Upper lobe of right lung (tissue), 1 donor: ENCODE results near the gene SGSM1. TPM values are rescaled to one million over a fixed set of nuclear protein-coding genes. Genes with fewer than 3 reads are reported as not detected.

Source experiments
- ATAC-seq: fragments of 200-7000 bp; cut with Tn5 transposase; one replicate; pipeline ENCODE4 v1.9.1; 2020; ENCODE audit warnings: mild to moderate bottlenecking, moderate library complexity
- DNase-seq: peaks from one replicate; pipeline ENCODE4 v3.0.0-alpha.2; 2020
- H3K27ac ChIP-seq: fragments of 200-600 bp; one replicate; pipeline ENCODE4 v1.8.0; 2022
- H3K27me3 ChIP-seq: fragments of 200-600 bp; one replicate; pipeline ENCODE4 v1.8.0; 2022; ENCODE audit warnings: mild to moderate bottlenecking
- H3K36me3 ChIP-seq: fragments of 200-600 bp; one replicate; pipeline ENCODE4 v1.8.0; 2022
- H3K4me1 ChIP-seq: fragments of 200-600 bp; one replicate; pipeline ENCODE4 v1.8.0; 2022
- H3K4me3 ChIP-seq: fragments of 200-600 bp; one replicate; pipeline ENCODE4 v1.8.0; 2022; ENCODE audit warnings: mild to moderate bottlenecking
- H3K9me3 ChIP-seq: fragments of 200-600 bp; one replicate; pipeline ENCODE4 v1.8.0; 2022
- CTCF ChIP-seq: fragments of 200-600 bp; IDR thresholded peaks from one replicate; pipeline ENCODE4 v1.8.0; 2022; ENCODE audit warnings: antibody characterized with exemption
- intact Hi-C: fragments of 100-400 bp; cut with DNase I; formaldehyde crosslinking; loops from one replicate; pipeline ENCODE4 v1.11.0; 2022
- total RNA-seq: library from RNA; stranded (reverse); fragmentation: NEBNext Ultra II Directional; extraction: Animal tissue kit (Norgen Biotek cat#: 25700); gene quantifications from one replicate; pipeline ENCODE4 v1.2.1, GENCODE V29; 2021
- donor health status: DM: no; HTN: yes; CAD: no; lungs with severe emphysema.

SGSM1 gene
- total RNA-seq, 1 donor from 2014 or later: 3.8 TPM

- H3K9me3 ChIP-seq: no peaks in the 10 kb centered on the region
- no peak overlapping the region for H3K27ac ChIP-seq
- no peak for ATAC-seq
- no peaks in the 10 kb centered on the region for H3K36me3 ChIP-seq
- H3K27me3 ChIP-seq: no peaks in the 10 kb centered on the region
- no peaks in the 10 kb centered on the region for H3K4me1 ChIP-seq
- intact Hi-C loops: no loop called here
- no peak for DNase-seq
- no peak for TF ChIP-seq CTCF
- no peak overlapping the region for H3K4me3 ChIP-seq
Measured at GRCh38 chr22:24876700-24877099, 70.7 kb downstream of the SGSM1 start.

- no peak for TF ChIP-seq CTCF
- no peak for ATAC-seq
- Histone ChIP-seq H3K4me3 (no peak overlapping the region), H3K4me1 (no peaks in the 10 kb centered on the region), H3K27me3 (no peaks in the 10 kb centered on the region), H3K9me3 (no peaks in the 10 kb centered on the region), H3K36me3 (no peaks in the 10 kb centered on the region), H3K27ac (no peak overlapping the region)
- no peak for DNase-seq
- intact Hi-C loops: no loop called here
Measured at GRCh38 chr22:24878969-24879368, 73.0 kb downstream of the SGSM1 start.

- Histone ChIP-seq H3K4me3 (no peak overlapping the region), H3K4me1 (no peaks in the 10 kb centered on the region), H3K36me3 (no peaks in the 10 kb centered on the region), H3K9me3 (no peaks in the 10 kb centered on the region), H3K27me3 (no peaks in the 10 kb centered on the region), H3K27ac (no peak overlapping the region)
- no peak for TF ChIP-seq CTCF
- DNase-seq (no peak), ATAC-seq (no peak)
- intact Hi-C loops: no loop called here
Measured at GRCh38 chr22:24883432-24883831, 77.4 kb downstream of the SGSM1 start.

- H3K27ac ChIP-seq: no peak overlapping the region
- no peak overlapping the region for H3K4me3 ChIP-seq
- no peaks in the 10 kb centered on the region for H3K36me3 ChIP-seq
- no peak for TF ChIP-seq CTCF
- DNase-seq (no peak), ATAC-seq (no peak)
- intact Hi-C loops: no loop called here
- no peaks in the 10 kb centered on the region for H3K9me3 ChIP-seq
- no peaks in the 10 kb centered on the region for H3K4me1 ChIP-seq
- no peaks in the 10 kb centered on the region for H3K27me3 ChIP-seq
Measured at GRCh38 chr22:24887260-24887659, 81.2 kb downstream of the SGSM1 start.

- no peak overlapping the region for H3K4me3 ChIP-seq
- H3K27me3 ChIP-seq: no peaks in the 10 kb centered on the region
- no peak for TF ChIP-seq CTCF
- intact Hi-C loops: no loop called here
- H3K4me1 ChIP-seq: peaks cover 9% of the 10 kb centered on the region
- H3K36me3 ChIP-seq: no peaks in the 10 kb centered on the region
- ATAC-seq: no peak
- no peak for DNase-seq
- H3K27ac ChIP-seq: peak overlapping the region; percentile 74
- no peaks in the 10 kb centered on the region for H3K9me3 ChIP-seq
Measured at GRCh38 chr22:24893341-24894070, 87.5 kb downstream of the SGSM1 start.
